Natural killer cell (primary cell): Measurements from ENCODE around the gene KPNA3. TPM values are rescaled to one million over a fixed set of nuclear protein-coding genes. Genes with fewer than 3 reads are reported as not detected.

Experiments used
- ATAC-seq, 3 donors: fragments of 150-1000 bp in 2 of 3; fragments of 200-7000 bp in 1 of 3; cut with Tn5 transposase; 1 replicate in 1 of 3; 2 replicates in 2 of 3; pipeline ENCODE4 v1.10.0; 2021; ENCODE audit warnings: mild to moderate bottlenecking in 2 of 3, moderate library complexity in 2 of 3
- DNase-seq, 2 donors: peaks; one replicate each; pipeline versions ENCODE4 v3.0.0 to v3.0.0-alpha.2; 2013 to 2021; ENCODE audit warnings: mixed read lengths in 1 of 2
- H3K27ac ChIP-seq: one replicate; pipeline ENCODE4 v1.5.1; 2013; ENCODE audit warnings: mild to moderate bottlenecking, low read length
- H3K27me3 ChIP-seq: one replicate; pipeline ENCODE4 v1.6.1; 2013; ENCODE audit warnings: low read length; ENCODE audit not compliant: control insufficient read depth, insufficient read depth
- H3K36me3 ChIP-seq: one replicate; pipeline ENCODE4 v1.6.1; 2013; ENCODE audit warnings: low read length; ENCODE audit not compliant: control insufficient read depth, insufficient read depth
- H3K4me1 ChIP-seq: one replicate; pipeline ENCODE4 v1.6.1; 2013; ENCODE audit warnings: low read length; ENCODE audit not compliant: control insufficient read depth, insufficient read depth
- H3K4me3 ChIP-seq: one replicate; pipeline ENCODE4 v1.5.1; 2013; ENCODE audit warnings: low read length
- H3K9me3 ChIP-seq: one replicate; pipeline ENCODE4 v1.6.1; 2013; ENCODE audit warnings: low read length; ENCODE audit not compliant: control insufficient read depth, insufficient read depth
- H3K27ac Mint-ChIP-seq, 2 donors: one replicate each; pipeline ENCODE4 v1.8.0; 2022; ENCODE audit warnings: mild to moderate bottlenecking in 2 of 2, mixed read lengths in 2 of 2, moderate library complexity in 1 of 2
- H3K27me3 Mint-ChIP-seq, 2 donors: one replicate each; pipeline ENCODE4 v1.8.0; 2022; ENCODE audit warnings: low read depth in 2 of 2, mixed read lengths in 2 of 2
- H3K36me3 Mint-ChIP-seq: one replicate; pipeline ENCODE4 v1.8.0; 2022; ENCODE audit warnings: mixed read lengths
- H3K4me1 Mint-ChIP-seq, 2 donors: one replicate each; pipeline ENCODE4 v1.8.0; 2022; ENCODE audit warnings: mixed read lengths in 2 of 2
- H3K4me3 Mint-ChIP-seq: one replicate; pipeline ENCODE4 v1.8.0; 2022; ENCODE audit warnings: mild to moderate bottlenecking, moderate library complexity, mixed read lengths
- H3K9me3 Mint-ChIP-seq, 2 donors: one replicate each; pipeline ENCODE4 v1.8.0; 2022; ENCODE audit warnings: mixed read lengths in 2 of 2
- WGBS: methylation state at CpG from one replicate; pipeline ENCODE4 v1.1.7; 2013; ENCODE audit warnings: missing lambda C conversion rate; ENCODE audit not compliant: insufficient coverage; 5-methylcytosine and 5-hydroxymethylcytosine counted together
- intact Hi-C: fragments of 100-400 bp; cut with micrococcal nuclease; formaldehyde crosslinking; loops from one replicate; pipeline ENCODE4 v1.14.2; 2022
- total RNA-seq, 4 donors: library from RNA; stranded (reverse); fragments of 120-200 nt in 1 of 4; gene quantifications; one replicate each; pipeline versions ENCODE4 v1.2.3 to v1.2.4, GENCODE V29; 2013 to 2022
- TF ChIP-seq, protein P1 (sequence below): fragments of 200-600 bp; IDR thresholded peaks from one replicate; pipeline ENCODE4 v1.8.0; 2022; ENCODE audit warnings: antibody characterized with exemption

KPNA3 gene
- total RNA-seq, 3 donors from 2014 or later (not counting 1 experiment from before 2014, with no cell fraction given): 27.8 to 35.5 (median 29.8) TPM

DNA sequence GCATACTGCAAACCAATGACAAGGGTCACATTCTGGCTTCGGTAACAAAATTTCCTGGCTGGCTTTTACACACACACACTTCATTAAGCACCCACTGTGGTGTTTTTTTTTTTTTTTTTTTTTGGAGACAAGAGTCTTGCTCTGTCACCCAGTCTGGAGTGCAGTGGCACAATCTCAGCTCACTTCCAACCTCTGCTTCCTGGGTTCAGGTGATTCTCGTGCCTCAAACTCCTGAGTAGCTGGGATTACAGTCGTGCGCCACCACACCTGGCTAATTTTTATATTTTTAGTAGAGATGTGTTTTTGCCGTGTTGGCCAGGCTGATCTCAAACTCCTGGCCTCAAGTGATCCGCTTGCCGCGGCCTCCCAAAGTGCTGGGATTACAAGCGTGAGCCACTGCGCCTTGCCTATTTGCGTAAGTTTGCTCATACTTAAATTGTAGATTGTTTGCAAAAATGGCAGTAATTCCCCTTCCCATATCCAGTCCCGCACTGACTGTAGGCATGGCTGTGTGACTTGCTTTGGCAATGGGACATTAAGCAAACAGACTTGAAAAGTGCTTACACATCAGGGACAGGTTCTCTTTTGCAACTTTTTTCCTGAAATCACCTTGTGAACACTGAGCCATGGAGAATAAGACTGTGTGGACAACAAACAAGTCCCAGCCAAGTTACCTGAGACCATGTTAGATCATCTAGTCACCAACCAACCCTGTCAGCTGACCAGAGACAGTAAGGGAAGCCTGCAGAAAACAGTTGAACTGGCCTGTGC, 59.1 kb downstream of the KPNA3 start:
- no peak overlapping the region for H3K27ac Mint-ChIP-seq
- Histone ChIP-seq H3K27me3 (no peaks in the 10 kb centered on the region), H3K27ac (no peak overlapping the region), H3K9me3 (no peaks in the 10 kb centered on the region), H3K4me1 (no peaks in the 10 kb centered on the region), H3K4me3 (no peak overlapping the region), H3K36me3 (peaks cover 7% of the 10 kb centered on the region)
- ATAC-seq (no peak), DNase-seq (no peak)
- no peak overlapping the region for H3K4me3 Mint-ChIP-seq
- no peaks in the 10 kb centered on the region for H3K9me3 Mint-ChIP-seq
- TF ChIP-seq, protein P1, sequence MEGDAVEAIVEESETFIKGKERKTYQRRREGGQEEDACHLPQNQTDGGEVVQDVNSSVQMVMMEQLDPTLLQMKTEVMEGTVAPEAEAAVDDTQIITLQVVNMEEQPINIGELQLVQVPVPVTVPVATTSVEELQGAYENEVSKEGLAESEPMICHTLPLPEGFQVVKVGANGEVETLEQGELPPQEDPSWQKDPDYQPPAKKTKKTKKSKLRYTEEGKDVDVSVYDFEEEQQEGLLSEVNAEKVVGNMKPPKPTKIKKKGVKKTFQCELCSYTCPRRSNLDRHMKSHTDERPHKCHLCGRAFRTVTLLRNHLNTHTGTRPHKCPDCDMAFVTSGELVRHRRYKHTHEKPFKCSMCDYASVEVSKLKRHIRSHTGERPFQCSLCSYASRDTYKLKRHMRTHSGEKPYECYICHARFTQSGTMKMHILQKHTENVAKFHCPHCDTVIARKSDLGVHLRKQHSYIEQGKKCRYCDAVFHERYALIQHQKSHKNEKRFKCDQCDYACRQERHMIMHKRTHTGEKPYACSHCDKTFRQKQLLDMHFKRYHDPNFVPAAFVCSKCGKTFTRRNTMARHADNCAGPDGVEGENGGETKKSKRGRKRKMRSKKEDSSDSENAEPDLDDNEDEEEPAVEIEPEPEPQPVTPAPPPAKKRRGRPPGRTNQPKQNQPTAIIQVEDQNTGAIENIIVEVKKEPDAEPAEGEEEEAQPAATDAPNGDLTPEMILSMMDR: no peak
- no peaks in the 10 kb centered on the region for H3K27me3 Mint-ChIP-seq
- no peaks in the 10 kb centered on the region for H3K4me1 Mint-ChIP-seq
- intact Hi-C loops: no loop called here
- H3K36me3 Mint-ChIP-seq: no peaks in the 10 kb centered on the region
- WGBS: 98% methylated on average over 11 of the region's 12 CpGs

DNA sequence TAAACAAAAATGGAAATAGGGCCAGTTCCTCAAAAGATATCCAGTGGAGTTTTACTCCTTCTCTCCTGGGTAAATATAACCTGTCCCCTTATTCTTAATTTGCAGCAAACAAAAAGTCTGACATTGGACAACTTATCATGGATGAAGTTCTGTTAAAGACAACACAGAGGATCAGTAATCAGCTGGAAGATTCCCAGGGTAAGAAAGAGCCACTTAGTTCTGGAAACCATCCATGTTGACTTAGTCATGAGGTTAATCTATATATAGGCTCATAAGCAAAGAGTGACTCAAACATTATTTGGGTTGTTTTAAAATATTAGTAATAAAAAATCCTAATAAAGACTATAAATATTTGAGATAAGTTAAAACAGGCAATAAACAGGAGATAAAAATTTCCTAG, 60.7 kb downstream of the KPNA3 start:
- peaks cover 7% of the 10 kb centered on the region for H3K36me3 ChIP-seq
- intact Hi-C loops: no loop called here

DNA sequence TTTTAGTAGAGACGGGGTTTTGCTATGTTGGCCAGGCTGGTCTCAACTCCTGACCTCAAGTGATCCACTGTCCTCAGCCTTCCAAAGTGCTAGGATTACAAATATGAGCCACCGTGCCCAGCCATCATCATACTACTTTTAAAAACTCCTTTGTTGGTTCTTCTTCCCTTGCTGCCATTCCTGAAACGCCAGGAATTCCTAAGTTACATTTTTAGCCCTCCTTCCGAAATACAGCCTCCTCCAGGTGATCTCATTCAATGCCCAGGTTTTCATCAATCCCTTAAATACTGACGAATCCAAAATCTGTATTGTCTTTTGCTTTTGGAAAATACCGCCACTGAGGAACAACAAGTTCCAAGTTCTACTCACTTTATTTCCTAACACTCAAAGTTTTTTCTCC, 75.9 kb downstream of the KPNA3 start:
- 95% methylated on average over 6 of the region's 6 CpGs for WGBS
- no peaks in the 10 kb centered on the region for H3K27me3 ChIP-seq
- Mint-ChIP-seq H3K4me1 (no peaks in the 10 kb centered on the region), H3K4me3 (no peak overlapping the region), H3K27me3 (no peaks in the 10 kb centered on the region), H3K9me3 (peaks cover 2 to 14% of the 10 kb centered on the region in 2 donors), H3K27ac (no peak overlapping the region), H3K36me3 (peaks cover 33% of the 10 kb centered on the region)
- TF ChIP-seq, protein P1: no peak
- H3K4me3 ChIP-seq: no peak overlapping the region
- peaks cover 2% of the 10 kb centered on the region for H3K9me3 ChIP-seq
- H3K27ac ChIP-seq: no peak overlapping the region
- H3K4me1 ChIP-seq: no peaks in the 10 kb centered on the region
- no peak for ATAC-seq
- no peak for DNase-seq
- intact Hi-C loops: no loop called here
- H3K36me3 ChIP-seq: peaks cover 34% of the 10 kb centered on the region

More for the DNA sequence above, 60.7 kb downstream of the KPNA3 start:
- Mint-ChIP-seq H3K4me1 (no peaks in the 10 kb centered on the region), H3K27ac (no peak overlapping the region), H3K27me3 (no peaks in the 10 kb centered on the region), H3K36me3 (no peaks in the 10 kb centered on the region), H3K9me3 (no peaks in the 10 kb centered on the region), H3K4me3 (no peak overlapping the region)
- Histone ChIP-seq H3K4me1 (no peaks in the 10 kb centered on the region), H3K27ac (no peak overlapping the region), H3K4me3 (no peak overlapping the region), H3K9me3 (no peaks in the 10 kb centered on the region), H3K27me3 (no peaks in the 10 kb centered on the region)
- ATAC-seq (no peak), DNase-seq (no peak)
- TF ChIP-seq, protein P1: no peak

DNA sequence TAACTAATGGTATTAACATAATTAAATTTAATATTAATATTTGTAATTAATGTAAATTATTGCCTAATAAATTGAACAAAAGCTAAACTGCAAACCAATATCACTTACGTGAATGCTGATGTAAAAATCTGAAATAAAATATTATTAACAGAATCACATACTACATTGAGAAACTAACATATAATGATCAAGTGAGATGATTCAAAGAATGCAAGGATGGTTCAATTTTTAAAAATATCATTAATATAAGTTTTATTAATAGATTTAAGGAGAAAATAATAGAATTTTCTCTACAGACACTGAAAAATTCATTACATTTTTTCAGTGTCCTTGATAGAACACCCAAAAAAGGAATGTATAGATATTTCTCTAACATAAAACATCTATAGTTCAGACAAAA, 77.7 kb downstream of the KPNA3 start:
- no peaks in the 10 kb centered on the region for H3K4me1 ChIP-seq
- Mint-ChIP-seq H3K4me3 (no peak overlapping the region), H3K9me3 (peaks cover 2 to 14% of the 10 kb centered on the region in 2 donors), H3K27me3 (no peaks in the 10 kb centered on the region), H3K27ac (no peak overlapping the region), H3K4me1 (peaks cover 0 to 5% of the 10 kb centered on the region in 2 donors), H3K36me3 (peaks cover 39% of the 10 kb centered on the region)
- H3K27me3 ChIP-seq: no peaks in the 10 kb centered on the region
- no CpG with 5 or more reads among the region's 1 CpG for WGBS
- no peak overlapping the region for H3K4me3 ChIP-seq
- H3K36me3 ChIP-seq: peaks cover 29% of the 10 kb centered on the region
- intact Hi-C loops: no loop called here
- ATAC-seq: no peak
- H3K9me3 ChIP-seq: peaks cover 2% of the 10 kb centered on the region
- H3K27ac ChIP-seq: no peak overlapping the region
- TF ChIP-seq, protein P1: no peak
- no peak for DNase-seq
